ENCODE results near the gene COIL. TPM values are rescaled to one million over a fixed set of nuclear protein-coding genes. Genes with fewer than 3 reads are reported as not detected.
A peak's percentile ranks its signal among the peaks of the same experiment; 100 is the strongest.

COIL gene
- total RNA-seq, 4 donors from 2014 or later = 6.3 to 9.7 (median 9.0) TPM

- H3K4me1 ChIP-seq = peaks cover 12% of the 10 kb centered on the region in 2 donors
Measured at GRCh38 chr17:56979091-56979480, 18.2 kb upstream of the COIL start.

GRCh38 chr17:56978441-56979090 is 17.7 kb upstream of the COIL start:
- no peak for DNase-seq
- peak; percentile 19 to 24 for ATAC-seq
- Histone ChIP-seq H3K27me3 (no peaks in the 10 kb centered on the region), H3K9me3 (no peaks in the 10 kb centered on the region), H3K27ac (peak overlapping the region; percentile 67 to 84 (median 76)), H3K4me1 (peaks cover 12% of the 10 kb centered on the region in 2 donors), H3K36me3 (peaks cover 0 to 16% of the 10 kb centered on the region in 2 donors), H3K4me3 (peak overlapping the region; percentile 65 to 79 (median 75))
- no peak for TF ChIP-seq POLR2A (IDR thresholded peaks at IDR 0.05)
- no peak for TF ChIP-seq CTCF (IDR thresholded peaks at IDR 0.05 in 4 of 5, conservative IDR thresholded peaks at IDR 0.05 in 1 of 5)
- in situ Hi-C loops (cut with MboI; ENCODE audit: low sequenced_read_pairs in 4 of 4) (no loop called here), intact Hi-C loops (cut with DNase I; ENCODE audit: low total_unique reads) (loop anchor here (1.0 to 10.0 kb wide), 4 partner anchors 17 to 384 kb away; partner anchors contain the start of genes AKAP1, COIL, NOG and TRIM25)

More at GRCh38 chr17:56979091-56979480, 18.2 kb upstream of the COIL start:
- no peaks in the 10 kb centered on the region for H3K9me3 ChIP-seq
- peak overlapping the region in 1 of 4 donors; percentile 65 for H3K4me3 ChIP-seq
- peak overlapping the region; percentile 67 to 84 (median 76) for H3K27ac ChIP-seq
- no peaks in the 10 kb centered on the region for H3K27me3 ChIP-seq
- DNase-seq (no peak), ATAC-seq (no peak)
- intact Hi-C loops (cut with DNase I; ENCODE audit: low total_unique reads) (loop anchor here (5.0 to 10.0 kb wide), 3 partner anchors 67 to 384 kb away; partner anchors contain the start of genes AKAP1, NOG and TRIM25), in situ Hi-C loops (cut with MboI; ENCODE audit: low sequenced_read_pairs in 4 of 4) (no loop called here)
- TF ChIP-seq CTCF (IDR thresholded peaks at IDR 0.05 in 4 of 5, conservative IDR thresholded peaks at IDR 0.05 in 1 of 5) = no peak
- H3K36me3 ChIP-seq = peaks cover 0 to 16% of the 10 kb centered on the region in 2 donors

GRCh38 chr17:56977673-56978395 is 17.0 kb upstream of the COIL start, which contains the start of gene SCPEP1:
Gene SCPEP1, plus strand, starts transcription at chr17:56978131. Its CDS starts 29 bp downstream, at chr17:56978160.
- DNase-seq (peak; percentile 86 to 87), ATAC-seq (peak; percentile 89 to 92)
- TF ChIP-seq POLR2A (IDR thresholded peaks at IDR 0.05) = peak; percentile 47 to 65
- TF ChIP-seq CTCF (IDR thresholded peaks at IDR 0.05 in 4 of 5, conservative IDR thresholded peaks at IDR 0.05 in 1 of 5) = no peak
- Histone ChIP-seq H3K4me1 (peaks cover 12% of the 10 kb centered on the region in 2 donors), H3K9me3 (no peaks in the 10 kb centered on the region), H3K36me3 (peaks cover 0 to 16% of the 10 kb centered on the region in 2 donors), H3K27ac (peak within 1 kb of the TSS; percentile 67 to 84 (median 76)), H3K27me3 (no peaks in the 10 kb centered on the region), H3K4me3 (peak within 1 kb of the TSS; percentile 65 to 79 (median 75))
- in situ Hi-C loops (cut with MboI; ENCODE audit: low sequenced_read_pairs in 4 of 4) (no loop called here), intact Hi-C loops (cut with DNase I; ENCODE audit: low total_unique reads) (loop anchor here (1.0 to 10.0 kb wide), 4 partner anchors 17 to 383 kb away; partner anchors contain the start of genes AKAP1, COIL, NOG and TRIM25)

GRCh38 chr17:56976941-56977608 is 16.2 kb upstream of the COIL start:
- Histone ChIP-seq H3K27ac (peak overlapping the region in 2 of 4 donors; percentile 67 to 84), H3K36me3 (peaks cover 0 to 13% of the 10 kb centered on the region in 2 donors), H3K9me3 (no peaks in the 10 kb centered on the region), H3K27me3 (no peaks in the 10 kb centered on the region), H3K4me3 (peak overlapping the region; percentile 65 to 79 (median 75)), H3K4me1 (peaks cover 12% of the 10 kb centered on the region in 2 donors)
- DNase-seq (no peak), ATAC-seq (no peak)
- no peak for TF ChIP-seq POLR2A (IDR thresholded peaks at IDR 0.05)
- TF ChIP-seq CTCF (IDR thresholded peaks at IDR 0.05 in 4 of 5, conservative IDR thresholded peaks at IDR 0.05 in 1 of 5) = no peak
- intact Hi-C loops (cut with DNase I; ENCODE audit: low total_unique reads) (loop anchor here (5.0 to 10.0 kb wide), 3 partner anchors 65 to 382 kb away; partner anchors contain the start of genes AKAP1, NOG and TRIM25), in situ Hi-C loops (cut with MboI; ENCODE audit: low sequenced_read_pairs in 4 of 4) (no loop called here)

Measured in gastrocnemius medialis (tissue), 4 donors.